AG09309 (cell line): ENCODE measurements around the gene KCNC4.
A peak's percentile ranks its signal among the peaks of the same experiment; 100 is the strongest.

Experiments
- DNase-seq: peaks from one replicate; pipeline ENCODE4 v3.0.0-alpha.2; 2010; ENCODE audit warnings: low read depth
- H3K4me3 ChIP-seq: 2 replicates; pipeline ENCODE4 v1.5.1; 2011; ENCODE audit warnings: mild to moderate bottlenecking, low read depth, low read length, moderate library complexity; ENCODE audit not compliant: control insufficient read depth
- TF ChIP-seq, protein P1 (sequence below): IDR thresholded peaks from 2 replicates; pipeline ENCODE4 v1.5.1; 2011; ENCODE audit warnings: mild to moderate bottlenecking, low read depth, low read length, inconsistent platforms; ENCODE audit not compliant: insufficient read depth, control insufficient read depth; ENCODE audit errors: missing control alignments

KCNC4 gene

DNA sequence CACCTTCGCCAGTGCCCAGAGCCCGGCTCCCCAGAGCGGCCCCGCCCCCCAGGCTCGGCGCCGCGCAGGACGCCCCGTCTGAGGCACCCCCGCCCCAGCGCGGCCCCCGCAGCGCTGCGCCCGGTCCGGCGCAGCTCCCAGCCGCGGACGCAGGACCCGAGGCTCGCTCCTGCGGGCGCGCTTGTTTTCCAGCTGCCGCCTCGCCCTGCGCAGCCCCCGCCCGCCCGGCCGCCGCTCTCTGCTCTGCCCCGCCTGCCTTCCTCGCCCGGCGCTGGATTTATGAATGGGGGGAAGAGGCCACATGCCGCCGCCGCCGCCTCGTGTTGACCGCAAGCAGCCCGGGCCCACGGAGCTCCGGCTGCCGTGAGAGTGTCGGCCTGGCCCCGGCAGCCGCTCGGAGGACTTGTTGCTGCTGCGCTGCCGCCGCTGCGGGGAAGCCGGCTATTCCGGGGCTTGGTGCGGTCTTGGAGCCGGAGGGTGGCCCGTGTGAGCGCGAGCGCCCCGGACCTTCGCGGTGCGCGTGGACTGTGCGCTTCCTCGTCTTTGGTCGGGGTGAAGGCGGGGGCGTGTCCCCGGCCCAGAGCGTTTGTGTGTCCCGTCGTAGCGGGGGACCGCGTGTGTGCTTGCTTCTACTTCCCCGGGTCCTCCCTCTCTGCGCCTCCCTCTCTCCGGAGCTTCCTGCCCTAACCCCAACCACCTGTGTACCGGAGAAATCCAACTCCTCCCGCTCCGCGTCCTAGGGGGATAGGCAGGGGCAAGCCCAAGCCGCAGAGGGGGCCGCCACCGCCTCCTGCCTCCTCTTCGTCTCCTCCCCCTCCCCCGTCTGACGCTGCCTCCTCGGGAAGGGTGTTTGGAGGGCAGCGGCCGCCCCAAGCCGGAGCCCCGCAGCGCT, 736 bp downstream of the KCNC4 start:
- no peak for DNase-seq
- H3K4me3 ChIP-seq, result peak overlapping the region; percentile 68
- TF ChIP-seq, protein P1, sequence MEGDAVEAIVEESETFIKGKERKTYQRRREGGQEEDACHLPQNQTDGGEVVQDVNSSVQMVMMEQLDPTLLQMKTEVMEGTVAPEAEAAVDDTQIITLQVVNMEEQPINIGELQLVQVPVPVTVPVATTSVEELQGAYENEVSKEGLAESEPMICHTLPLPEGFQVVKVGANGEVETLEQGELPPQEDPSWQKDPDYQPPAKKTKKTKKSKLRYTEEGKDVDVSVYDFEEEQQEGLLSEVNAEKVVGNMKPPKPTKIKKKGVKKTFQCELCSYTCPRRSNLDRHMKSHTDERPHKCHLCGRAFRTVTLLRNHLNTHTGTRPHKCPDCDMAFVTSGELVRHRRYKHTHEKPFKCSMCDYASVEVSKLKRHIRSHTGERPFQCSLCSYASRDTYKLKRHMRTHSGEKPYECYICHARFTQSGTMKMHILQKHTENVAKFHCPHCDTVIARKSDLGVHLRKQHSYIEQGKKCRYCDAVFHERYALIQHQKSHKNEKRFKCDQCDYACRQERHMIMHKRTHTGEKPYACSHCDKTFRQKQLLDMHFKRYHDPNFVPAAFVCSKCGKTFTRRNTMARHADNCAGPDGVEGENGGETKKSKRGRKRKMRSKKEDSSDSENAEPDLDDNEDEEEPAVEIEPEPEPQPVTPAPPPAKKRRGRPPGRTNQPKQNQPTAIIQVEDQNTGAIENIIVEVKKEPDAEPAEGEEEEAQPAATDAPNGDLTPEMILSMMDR, result no peak

- TF ChIP-seq, protein P1, result no peak
- no peak for DNase-seq
- peak overlapping the region; percentile 68 for H3K4me3 ChIP-seq
Measured at GRCh38 chr1:110211496-110212168, 1.5 kb downstream of the KCNC4 start.

DNA sequence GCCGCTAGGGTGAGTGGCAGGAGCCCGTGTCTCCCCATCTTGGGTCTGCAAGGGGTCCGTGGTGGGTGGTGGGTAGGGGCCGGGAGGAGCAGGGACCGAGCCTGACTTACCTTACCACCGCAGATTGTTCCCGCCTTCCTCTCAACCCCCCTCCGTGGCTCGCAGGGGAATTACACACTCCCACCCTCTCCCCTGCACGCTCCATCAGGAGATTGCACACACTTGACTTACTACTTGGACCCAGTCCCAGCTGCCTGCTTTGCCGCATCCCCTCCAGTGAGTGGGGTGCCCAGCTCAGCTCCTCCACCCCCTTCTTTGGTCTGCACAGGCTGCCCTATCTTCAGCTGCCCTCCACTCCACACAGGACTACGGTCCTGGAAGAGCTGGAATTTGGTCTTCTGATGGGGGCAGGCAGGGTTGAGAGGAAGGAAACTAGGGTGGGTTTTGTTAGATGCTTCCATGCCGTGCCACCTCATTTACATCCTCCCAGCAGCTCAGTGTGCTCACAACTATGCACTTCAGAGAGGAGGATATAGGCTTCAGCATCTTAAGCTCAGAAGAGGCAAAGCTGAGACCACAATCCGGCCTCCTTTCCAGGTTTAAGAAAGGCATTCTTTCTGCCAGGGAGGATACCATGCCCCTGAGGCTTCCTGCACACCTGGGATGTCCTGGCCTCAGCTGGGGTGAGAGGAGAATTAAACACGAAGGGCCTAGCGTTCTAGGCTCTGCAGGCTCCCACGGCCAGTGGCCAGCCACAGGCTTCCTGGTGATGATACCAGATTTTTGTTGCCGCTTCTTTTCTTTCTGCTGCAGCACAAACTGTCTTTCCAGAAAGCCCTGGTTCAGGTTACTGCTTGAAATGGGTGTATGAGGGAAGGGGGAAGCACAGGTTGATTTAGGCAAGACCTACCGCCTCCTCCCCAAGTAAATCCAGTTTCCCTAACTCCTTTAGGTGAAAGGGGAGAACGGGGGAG, 2.3 kb downstream of the KCNC4 start:
- DNase-seq, result no peak
- TF ChIP-seq, protein P1, result no peak
- H3K4me3 ChIP-seq, result peak overlapping the region; percentile 23

DNA sequence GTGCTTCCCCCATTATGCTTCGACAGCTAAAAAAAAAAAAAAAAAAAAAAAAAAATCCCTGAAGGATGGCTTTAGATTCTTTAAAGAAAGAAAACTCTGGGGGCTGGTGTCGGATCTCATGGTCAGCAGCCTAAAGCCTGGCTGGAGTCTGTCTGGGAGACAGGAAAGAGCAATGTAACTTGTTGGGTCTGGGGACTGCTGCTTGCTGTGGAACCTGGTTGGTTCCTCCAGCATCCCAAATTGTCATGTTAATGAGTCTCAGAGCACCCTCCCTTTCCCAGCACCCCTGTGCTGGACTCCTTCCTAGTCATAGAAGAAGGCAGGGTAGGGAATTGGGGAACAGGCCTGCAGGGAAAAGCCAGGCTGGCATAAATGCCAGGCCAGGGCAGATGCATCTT, 3.0 kb downstream of the KCNC4 start:
- H3K4me3 ChIP-seq, result no peak overlapping the region
- TF ChIP-seq, protein P1, result no peak
- DNase-seq, result no peak

DNA sequence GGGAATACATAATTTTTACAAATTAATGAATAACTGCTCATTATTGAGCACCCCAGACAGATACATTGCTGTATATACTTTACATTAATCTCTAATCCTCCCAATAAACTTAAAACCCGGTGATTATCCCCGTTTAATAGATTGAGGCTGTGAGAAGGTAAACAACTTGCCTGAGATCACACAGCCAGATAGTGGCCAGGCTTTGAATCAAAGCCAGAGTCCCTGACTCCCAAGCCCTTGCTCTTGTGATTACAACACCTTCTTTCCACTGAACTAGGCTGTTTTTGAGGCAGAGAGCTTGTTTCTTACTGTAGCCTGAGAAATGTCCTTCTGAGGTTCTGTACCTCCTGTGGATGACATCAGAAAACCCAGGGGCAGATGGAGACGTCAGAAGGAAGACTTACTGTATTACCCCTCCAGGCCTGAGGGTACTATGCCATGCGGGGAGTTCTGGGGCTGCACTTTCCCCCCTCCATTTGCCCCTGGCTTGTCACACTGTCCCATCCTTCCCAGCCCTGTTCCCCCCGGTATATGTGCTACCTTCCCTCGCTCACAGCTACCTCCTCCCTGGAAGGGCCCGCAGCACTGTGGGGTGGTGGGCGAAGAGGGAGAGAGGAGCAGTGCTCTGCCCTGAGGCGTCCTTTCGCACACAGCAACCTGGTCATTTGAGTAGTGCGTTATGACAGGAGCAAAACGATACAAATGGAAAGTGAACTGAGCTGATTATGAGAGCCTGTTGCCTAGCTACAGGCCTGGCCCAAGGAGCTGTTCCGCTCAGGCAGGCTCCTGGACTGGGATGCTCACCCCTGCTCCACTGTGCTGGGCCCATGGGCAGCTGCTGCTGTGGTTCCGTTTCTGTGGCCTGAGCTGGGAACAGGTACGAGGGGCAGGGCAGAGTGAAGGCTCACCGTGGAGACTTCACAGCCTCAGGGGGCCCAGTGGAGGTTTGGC, 4.6 kb downstream of the KCNC4 start:
- no peak for DNase-seq
- H3K4me3 ChIP-seq, result no peak overlapping the region
- TF ChIP-seq, protein P1, result no peak
